Adrenal gland (tissue), 12 donors: Measurements from ENCODE around the gene GGT7. TPM values are rescaled to one million over a fixed set of nuclear protein-coding genes. Genes with fewer than 3 reads are reported as not detected.

Experiments
- DNase-seq, 7 donors: peaks; one replicate each; pipeline ENCODE4 v3.0.0-alpha.2; 2019 to 2020
- H3K27ac ChIP-seq, 5 donors: fragments of 200-600 bp; sonication (generic) in 4 of 5; 1 replicate in 3 of 5; 2 replicates in 2 of 5; pipeline versions ENCODE4 v1.5.1 to v1.8.0; 2016 to 2020; ENCODE audit warnings: mild to moderate bottlenecking in 1 of 5
- H3K27me3 ChIP-seq: fragments of 200-600 bp; 2 replicates; pipeline ENCODE4 v1.8.0; 2021
- H3K36me3 ChIP-seq, 2 donors: fragments of 200-600 bp; replicated peaks in 1 of 2; 1 replicate in 1 of 2; 2 replicates in 1 of 2; pipeline versions ENCODE4 v1.5.1 to v1.8.0; 2018 to 2022
- H3K4me1 ChIP-seq, 2 donors: fragments of 200-600 bp; replicated peaks in 1 of 2; 1 replicate in 1 of 2; 2 replicates in 1 of 2; pipeline versions ENCODE4 v1.5.1 to v1.8.0; 2018 to 2021
- H3K4me3 ChIP-seq, 4 donors: fragments of 200-600 bp; sonication (generic) in 3 of 4; one replicate each; pipeline ENCODE4 v1.5.1; 2016 to 2018
- H3K9me3 ChIP-seq, 3 donors: fragments of 200-600 bp; sonication (generic) in 1 of 3; replicated peaks in 1 of 3; 1 replicate in 2 of 3; 2 replicates in 1 of 3; pipeline versions ENCODE4 v1.5.1 to v1.8.0; 2016 to 2021
- CTCF ChIP-seq, 6 experiments: fragments of 450-650 bp in 4 of 6; fragments of 200-600 bp in 2 of 6; sonication (generic) in 1 of 6; IDR thresholded peaks; 1 replicate in 5 of 6; 2 replicates in 1 of 6; pipeline versions ENCODE4 v1.5.1 to v1.8.0; 2016 to 2021; ENCODE audit warnings: antibody characterized with exemption in 6 of 6, mild to moderate bottlenecking in 2 of 6, moderate library complexity in 1 of 6
- POLR2A ChIP-seq, 2 donors: fragments of 450-650 bp; IDR thresholded peaks; one replicate each; pipeline ENCODE4 v1.6.1; 2017; ENCODE audit warnings: antibody characterized with exemption in 2 of 2, mild to moderate bottlenecking in 2 of 2, moderate library complexity in 1 of 2
- WGBS, 4 donors: extraction: QIAGEN DNeasy Blood & Tissue Kit in 2 of 4; methylation state at CpG; one replicate each; pipeline versions ENCODE4 v1.1.5 to v1.1.7; 2013 to 2017; 5-methylcytosine and 5-hydroxymethylcytosine counted together
- intact Hi-C, 2 donors: fragments of 100-400 bp; cut with DNase I; formaldehyde crosslinking; loops; one replicate each; pipeline versions ENCODE4 v1.14.1 to v1.15.0; 2022 to 2023
- polyA plus RNA-seq, 3 donors: library from polyadenylated mRNA; stranded (reverse); fragments of 200-250 nt in 2 of 3; fragments of 350-450 nt in 1 of 3; fragmentation: Illumina TruSeq in 1 of 3; extraction: RNeasy Lipid Tissue Mini Kit (QIAGEN cat#74804) in 1 of 3; gene quantifications; one replicate each; pipeline ENCODE4 v1.2.3, GENCODE V29; 2013 to 2014
- total RNA-seq, 9 donors: library from RNA; depleted of rRNA in 4 of 9; stranded (reverse); fragments of >200 nt in 4 of 9; fragments of 120-200 nt in 1 of 9; fragmentation: NEBNext Ultra II Directional in 1 of 9; extraction: Animal tissue kit (Norgen Biotek cat#: 25700) in 1 of 9; gene quantifications; one replicate each; pipeline versions ENCODE4 v1.1.0 to v1.2.4, GENCODE V29; 2013 to 2023
- donor health status: healthy with polysubstance abuse.
- donor health status: Bipolar disorder and iron deficiency.
- donor health status: DM: yes; HTN: yes; CAD: no.
- donor health status: DM: no; HTN: no; CAD: no.
- donor health status: DM: no; HTN: no; CAD: no.
- donor health status: DM: yes; HTN: yes; CAD: no.

The GGT7 gene
- total and polyA plus RNA-seq, 12 donors, result 5.3 to 27.8 (median 14.2) TPM

- intact Hi-C loops, result no loop called here
- Histone ChIP-seq H3K4me3 (no peak overlapping the region), H3K36me3 (no peaks in the 10 kb centered on the region), H3K27me3 (no peaks in the 10 kb centered on the region), H3K27ac (no peak overlapping the region), H3K4me1 (no peaks in the 10 kb centered on the region), H3K9me3 (no peaks in the 10 kb centered on the region)
- DNase-seq, result no peak
- no peak for TF ChIP-seq CTCF (IDR thresholded peaks at IDR 0.05)
- TF ChIP-seq POLR2A (IDR thresholded peaks at IDR 0.05), result no peak
- 79 to 93% (median 88%) methylated on average over 16 to 32 of the region's 32 CpGs for WGBS, 4 donors
Observed at GRCh38 chr20:34863421-34863965, 9.2 kb downstream of the GGT7 start.

GRCh38 chr20:34862724-34863123 lies 9.9 kb downstream of the GGT7 start:
- WGBS, 4 donors, result 86 to 92% (median 89%) methylated on average over 4 to 12 of the region's 12 CpGs
- TF ChIP-seq CTCF (IDR thresholded peaks at IDR 0.05), result no peak
- TF ChIP-seq POLR2A (IDR thresholded peaks at IDR 0.05), result no peak
- no peak overlapping the region for H3K27ac ChIP-seq
- H3K9me3 ChIP-seq, result no peaks in the 10 kb centered on the region
- H3K36me3 ChIP-seq, result no peaks in the 10 kb centered on the region
- no peak for DNase-seq
- H3K4me3 ChIP-seq, result no peak overlapping the region
- no peaks in the 10 kb centered on the region for H3K27me3 ChIP-seq
- intact Hi-C loops, result no loop called here
- H3K4me1 ChIP-seq, result no peaks in the 10 kb centered on the region

GRCh38 chr20:34861386-34862084 lies 11.1 kb downstream of the GGT7 start:
- no peak for DNase-seq
- Histone ChIP-seq H3K27me3 (no peaks in the 10 kb centered on the region), H3K27ac (no peak overlapping the region), H3K36me3 (no peaks in the 10 kb centered on the region), H3K9me3 (no peaks in the 10 kb centered on the region), H3K4me3 (no peak overlapping the region), H3K4me1 (no peaks in the 10 kb centered on the region)
- intact Hi-C loops, result no loop called here
- 88 to 93% (median 93%) methylated on average over 5 to 7 of the region's 7 CpGs for WGBS, 4 donors
- TF ChIP-seq CTCF (IDR thresholded peaks at IDR 0.05), result no peak
- TF ChIP-seq POLR2A (IDR thresholded peaks at IDR 0.05), result no peak

GRCh38 chr20:34859826-34860545 lies 12.7 kb downstream of the GGT7 start:
- Histone ChIP-seq H3K36me3 (no peaks in the 10 kb centered on the region), H3K27me3 (no peaks in the 10 kb centered on the region), H3K27ac (no peak overlapping the region), H3K4me1 (no peaks in the 10 kb centered on the region), H3K4me3 (no peak overlapping the region), H3K9me3 (no peaks in the 10 kb centered on the region)
- intact Hi-C loops, result loop anchor here in 1 of 2 donors (10.0 kb wide), 2 partner anchors 355 to 575 kb away; partner anchors contain the start of gene GDF5
- no peak for DNase-seq
- 88 to 96% (median 93%) methylated on average over 6 to 9 of the region's 9 CpGs for WGBS, 4 donors
- TF ChIP-seq CTCF (IDR thresholded peaks at IDR 0.05) (no peak), POLR2A (IDR thresholded peaks at IDR 0.05) (no peak)
